ENCODE data around the gene PRR22.
"Not testable (repeated sequence)": the region's sequence is repeated elsewhere in the genome, so short reads cannot be mapped to it uniquely, and the experiment has no call there.

PRR22 gene

DNA sequence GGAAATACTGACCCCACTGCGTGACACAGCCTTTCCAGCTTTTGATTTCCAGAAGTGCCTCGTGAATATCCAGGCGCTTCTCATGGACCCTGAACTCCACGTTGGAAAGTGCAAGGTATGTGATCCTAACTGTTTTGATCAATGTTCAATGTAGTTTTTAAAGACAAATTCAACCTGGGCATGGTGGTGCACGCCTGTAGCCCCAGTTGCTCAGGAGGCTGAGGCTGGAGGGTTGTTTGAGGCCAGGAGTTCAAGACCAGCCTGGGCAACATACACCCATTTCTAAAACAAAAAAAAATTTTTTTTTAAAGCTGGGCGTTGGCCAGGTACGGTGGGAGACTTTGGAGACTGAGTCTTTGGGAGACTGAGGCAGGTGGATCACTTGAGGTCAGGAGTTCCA is 32.8 kb downstream of the PRR22 start:
- no peak for DNase-seq (ENCODE audit: low read depth in 2 of 2)

DNA sequence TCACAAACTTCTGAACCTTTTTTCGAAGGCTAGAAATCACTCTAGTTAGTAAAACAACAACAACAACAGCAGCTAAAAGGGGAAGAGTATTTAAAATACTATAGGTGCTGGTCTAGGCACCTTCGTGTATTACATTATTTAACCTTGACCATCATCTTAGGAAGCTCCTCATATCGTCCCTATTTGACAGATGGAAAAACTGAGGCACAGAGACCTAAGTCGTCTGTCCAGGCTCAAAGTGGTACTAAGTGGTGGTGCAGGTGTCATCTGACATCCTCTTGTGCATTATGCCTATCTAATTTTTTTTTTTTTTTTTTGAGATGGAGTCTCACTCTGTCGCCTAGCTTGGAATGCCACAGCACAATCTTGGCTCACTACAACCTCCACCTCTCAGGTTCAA is 35.0 kb downstream of the PRR22 start:
- DNase-seq (ENCODE audit: low read depth in 2 of 2), result no peak

DNA sequence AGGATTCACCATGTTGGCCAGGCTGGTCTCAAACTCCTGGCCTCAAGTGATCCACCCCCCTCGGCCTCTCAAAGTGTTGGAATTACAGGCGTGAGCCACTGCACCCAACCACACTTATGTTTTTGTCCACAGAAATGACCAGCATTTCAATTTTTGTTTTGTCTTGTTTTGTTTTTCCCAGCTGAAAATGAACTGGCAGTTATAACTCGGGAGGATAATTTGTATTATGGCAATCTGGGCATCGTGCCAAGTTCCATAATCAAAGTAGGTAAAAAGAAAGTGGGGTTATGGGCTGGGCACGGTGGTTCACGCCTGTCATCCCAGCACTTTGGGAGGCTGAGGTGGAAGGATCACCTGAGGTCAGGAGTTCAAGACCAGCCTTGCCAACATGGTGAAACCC is 35.6 kb downstream of the PRR22 start:
- not testable (repeated sequence) for DNase-seq (ENCODE audit: low read depth in 2 of 2)

DNA sequence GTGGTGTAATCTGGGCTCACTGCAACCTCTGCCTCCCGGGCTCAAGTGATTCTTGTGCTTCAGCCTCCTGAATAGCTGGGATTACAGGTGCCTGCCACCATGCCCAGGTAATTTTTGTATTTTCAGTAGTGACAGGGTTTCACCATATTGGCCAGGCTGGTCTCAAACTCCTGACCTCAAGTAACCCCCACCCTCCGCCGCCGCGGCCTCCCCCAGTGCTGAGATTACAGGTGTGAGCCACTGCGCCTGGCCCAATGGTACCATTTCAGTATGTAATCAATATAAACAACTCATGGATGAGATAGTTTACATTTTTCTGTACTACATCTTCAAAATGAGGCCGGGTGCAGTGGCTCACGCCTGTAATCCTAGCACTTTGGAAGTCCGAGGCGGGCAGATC is 39.5 kb downstream of the PRR22 start:
- not testable (repeated sequence) for DNase-seq (ENCODE audit: low read depth in 2 of 2)

DNA sequence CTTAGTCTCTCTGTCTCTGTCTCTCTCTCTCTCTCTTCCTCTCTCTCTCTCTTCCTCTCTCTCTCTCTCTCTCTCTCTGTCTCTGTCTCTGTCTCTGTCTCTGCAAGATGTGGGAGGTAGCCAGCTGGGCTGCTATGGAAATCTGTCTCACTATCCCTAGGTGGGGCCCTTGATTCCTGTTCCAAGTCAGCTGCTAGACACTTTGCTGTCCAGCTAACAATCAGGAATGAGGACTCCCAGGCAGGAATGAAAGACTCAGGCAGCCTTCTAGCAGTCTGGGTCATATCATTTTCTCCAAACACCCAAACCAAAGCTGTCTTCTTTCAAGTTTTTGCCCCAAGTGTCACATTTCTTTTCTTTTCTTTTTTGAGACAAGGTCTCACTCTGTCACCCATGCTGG is 40.9 kb downstream of the PRR22 start:
- no peak for DNase-seq (ENCODE audit: low read depth in 2 of 2)

DNA sequence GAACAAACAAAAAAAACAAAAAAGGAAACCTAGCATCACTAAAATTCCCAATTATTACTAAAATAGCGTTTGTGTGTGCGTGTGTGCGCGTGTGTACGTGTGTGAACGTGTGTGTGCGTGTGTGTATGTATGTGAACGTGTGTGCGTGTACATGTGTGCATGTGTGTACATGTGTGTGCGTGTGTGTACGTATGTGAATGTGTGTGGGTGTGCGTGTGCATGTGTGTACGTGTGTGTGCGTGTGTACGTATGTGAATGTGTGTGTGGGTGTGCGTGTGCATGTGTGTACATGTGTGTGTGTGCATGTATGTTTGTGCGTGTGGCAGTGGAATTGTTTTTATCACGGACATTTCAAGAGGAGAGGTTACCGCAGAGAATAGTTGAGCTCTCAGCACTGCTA is 42.5 kb downstream of the PRR22 start:
- no peak for DNase-seq (ENCODE audit: low read depth in 2 of 2)

DNA sequence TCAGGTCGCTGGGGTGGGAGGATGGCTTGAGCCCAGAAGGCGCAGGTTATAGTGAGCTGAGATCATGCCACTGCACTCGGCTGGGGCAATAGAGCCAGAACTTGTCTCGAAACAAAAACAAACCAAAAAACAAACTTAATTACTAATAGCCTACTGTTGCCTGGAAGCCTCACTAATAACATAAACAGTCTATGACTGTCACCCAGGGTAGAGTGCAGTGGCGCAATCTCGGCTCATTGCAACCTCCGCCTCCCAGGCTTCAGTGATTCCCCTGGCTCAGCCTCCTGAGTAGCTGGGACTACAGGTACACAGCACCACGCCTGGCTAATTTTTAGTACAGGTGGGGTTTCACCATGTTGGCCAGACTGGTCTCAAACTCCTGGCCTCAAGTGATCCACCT is 46.1 kb downstream of the PRR22 start:
- DNase-seq (ENCODE audit: low read depth in 2 of 2), result no peak

DNA sequence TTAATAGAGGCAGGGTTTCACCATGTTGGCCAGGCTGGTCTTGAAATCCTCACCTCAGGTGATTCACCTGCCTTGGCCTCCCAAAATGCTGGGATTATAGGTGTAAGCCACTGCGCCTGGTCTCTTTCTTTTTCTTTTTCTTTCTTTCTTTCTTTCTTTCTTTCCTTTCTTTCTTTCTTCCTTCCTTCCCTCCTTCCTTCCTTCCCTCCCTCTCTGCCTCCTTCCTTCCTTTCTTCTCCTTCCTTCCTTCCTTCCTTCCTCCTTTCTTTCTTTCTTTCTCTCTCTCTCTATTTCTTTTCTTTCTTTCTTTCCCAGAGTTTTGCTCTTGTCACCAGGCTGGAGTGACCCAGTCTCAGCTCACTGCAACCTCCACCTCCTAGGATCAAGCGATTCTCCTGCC is 51.4 kb downstream of the PRR22 start:
- not testable (repeated sequence) for DNase-seq (ENCODE audit: low read depth in 2 of 2)
